PFSK-1 (cell line): ENCODE measurements around the gene SORBS2.

Source experiments
- FOXP2 ChIP-seq: optimal IDR thresholded peaks from 2 replicates; pipeline ENCODE3; 2011; ENCODE audit warnings: borderline replicate concordance, control low read depth, inconsistent platforms; ENCODE audit not compliant: insufficient read depth; ENCODE audit errors: extremely low read length, extremely low read depth
- POLR2AphosphoS5 ChIP-seq: IDR thresholded peaks from 2 replicates; pipeline ENCODE4 v1.6.1; 2012; ENCODE audit warnings: low read depth, mild to moderate bottlenecking, control low read depth, low read length, moderate library complexity
- REST ChIP-seq, 2 experiments: IDR thresholded peaks; 2 replicates each; pipeline versions ENCODE4 v1.6.1 to v1.8.0; 2011 to 2012; ENCODE audit warnings: low read depth in 2 of 2, low read length in 2 of 2, control low read depth in 1 of 2, inconsistent platforms in 1 of 2, mild to moderate bottlenecking in 1 of 2, moderate library complexity in 1 of 2; ENCODE audit not compliant: insufficient read depth in 1 of 2
- SIN3A ChIP-seq: IDR thresholded peaks from 2 replicates; pipeline ENCODE4 v1.6.1; 2012; ENCODE audit warnings: mild to moderate bottlenecking, low read length, moderate library complexity, borderline replicate concordance; ENCODE audit not compliant: insufficient read depth
- TAF1 ChIP-seq: IDR thresholded peaks from 2 replicates; pipeline ENCODE4 v1.6.1; 2012; ENCODE audit warnings: low read length, control low read depth, borderline replicate concordance; ENCODE audit not compliant: insufficient read depth

The SORBS2 gene

GRCh38 chr4:185598846-185599552, 213.0 kb downstream of the SORBS2 start:
- TF ChIP-seq TAF1, result no peak
- TF ChIP-seq SIN3A, result no peak
- TF ChIP-seq REST (IDR thresholded peaks at IDR 0.05; ENCODE audit: insufficient read depth in 1 of 2, low read depth in 2 of 2, low read length in 2 of 2), result no peak
- no peak for TF ChIP-seq POLR2AphosphoS5
- TF ChIP-seq FOXP2, result no peak

GRCh38 chr4:185597532-185598188, 214.3 kb downstream of the SORBS2 start:
- TF ChIP-seq POLR2AphosphoS5, result no peak
- TF ChIP-seq SIN3A, result no peak
- TF ChIP-seq REST (IDR thresholded peaks at IDR 0.05; ENCODE audit: insufficient read depth in 1 of 2, low read depth in 2 of 2, low read length in 2 of 2), result no peak
- no peak for TF ChIP-seq FOXP2
- TF ChIP-seq TAF1, result no peak

- TF ChIP-seq SIN3A (no peak), TAF1 (no peak), POLR2AphosphoS5 (no peak), REST (IDR thresholded peaks at IDR 0.05; ENCODE audit: insufficient read depth in 1 of 2, low read depth in 2 of 2, low read length in 2 of 2) (no peak), FOXP2 (no peak)
These were observed 219.0 kb downstream of the SORBS2 start for GRCh38 chr4:185592845-185593488.

- TF ChIP-seq TAF1 (no peak), POLR2AphosphoS5 (no peak), REST (IDR thresholded peaks at IDR 0.05; ENCODE audit: insufficient read depth in 1 of 2, low read depth in 2 of 2, low read length in 2 of 2) (no peak), FOXP2 (no peak), SIN3A (no peak)
These were observed 219.6 kb downstream of the SORBS2 start for GRCh38 chr4:185592438-185592837.
